Measurements from ENCODE around the gene DLL1. TPM values are rescaled to one million over a fixed set of nuclear protein-coding genes. Genes with fewer than 3 reads are reported as not detected.

DLL1 gene
- total RNA-seq, 5 donors from 2014 or later (not counting 1 experiment from before 2014, with no cell fraction given), result 3.3 to 8.6 (median 4.7) TPM

DNA sequence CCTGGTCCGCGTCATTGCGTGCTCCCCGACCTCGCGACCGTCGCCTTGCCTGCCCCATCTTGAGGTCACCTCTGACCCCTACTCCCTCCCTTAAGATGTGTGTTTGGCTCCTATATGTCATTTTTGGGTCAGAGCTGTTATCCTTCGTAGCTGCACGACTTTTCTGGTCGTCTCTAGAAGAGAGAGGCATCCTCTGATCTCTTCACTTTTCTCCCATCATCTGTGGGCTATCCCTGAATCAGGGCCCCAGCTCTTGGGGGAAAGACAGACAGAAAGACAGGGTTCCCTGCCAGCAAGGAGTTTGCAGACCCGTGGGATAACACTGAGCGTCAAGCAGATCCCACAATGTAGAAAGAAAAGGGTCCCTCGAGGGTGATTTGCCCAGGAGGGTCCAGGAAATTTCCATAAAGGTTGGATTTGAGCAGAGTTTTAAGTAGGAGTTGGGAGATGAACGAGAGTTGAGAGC lies 16.2 kb upstream of the DLL1 start:
- Mint-ChIP-seq H3K27me3 (peaks cover 11 to 12% of the 10 kb centered on the region in 2 donors), H3K27ac (peak overlapping the region; percentile 94 to 98), H3K4me1 (peaks cover 45 to 50% (median 49%) of the 10 kb centered on the region in 3 donors), H3K4me3 (peak overlapping the region; percentile 92 to 96 (median 93)), H3K36me3 (peaks cover 9% of the 10 kb centered on the region), H3K9me3 (no peaks in the 10 kb centered on the region)
- H3K27ac ChIP-seq (ENCODE audit: low read length), result peak overlapping the region; percentile 86
- no peaks in the 10 kb centered on the region for H3K9me3 ChIP-seq
- ChIA-PET POLR2A (no interaction called here), CTCF (no interaction called here)
- no peak for DNase-seq
- peaks cover 0 to 5% of the 10 kb centered on the region in 2 experiments for H3K27me3 ChIP-seq (replicated peaks in 1 of 2; ENCODE audit: control insufficient read depth in 2 of 2, extremely low read depth in 1 of 2, insufficient read depth in 2 of 2, low read length in 1 of 2)
- peak overlapping the region; percentile 76 to 95 for H3K4me3 ChIP-seq (ENCODE audit: control insufficient read depth in 1 of 2, extremely low read depth in 1 of 2, low read length in 1 of 2)
- no peaks in the 10 kb centered on the region for H3K36me3 ChIP-seq (ENCODE audit: control insufficient read depth in 2 of 2, extremely low read depth in 1 of 2, insufficient read depth in 1 of 2, low read length in 1 of 2)
- no peak for ATAC-seq (replicated peaks in 1 of 4)
- H3K4me1 ChIP-seq (ENCODE audit: control insufficient read depth in 1 of 2, extremely low read depth in 1 of 2, insufficient read depth in 2 of 2, low read length in 2 of 2), result peaks cover 18 to 38% of the 10 kb centered on the region in 2 experiments
- WGBS (ENCODE audit: insufficient coverage), result 31% methylated on average over 4 of the region's 15 CpGs

DNA sequence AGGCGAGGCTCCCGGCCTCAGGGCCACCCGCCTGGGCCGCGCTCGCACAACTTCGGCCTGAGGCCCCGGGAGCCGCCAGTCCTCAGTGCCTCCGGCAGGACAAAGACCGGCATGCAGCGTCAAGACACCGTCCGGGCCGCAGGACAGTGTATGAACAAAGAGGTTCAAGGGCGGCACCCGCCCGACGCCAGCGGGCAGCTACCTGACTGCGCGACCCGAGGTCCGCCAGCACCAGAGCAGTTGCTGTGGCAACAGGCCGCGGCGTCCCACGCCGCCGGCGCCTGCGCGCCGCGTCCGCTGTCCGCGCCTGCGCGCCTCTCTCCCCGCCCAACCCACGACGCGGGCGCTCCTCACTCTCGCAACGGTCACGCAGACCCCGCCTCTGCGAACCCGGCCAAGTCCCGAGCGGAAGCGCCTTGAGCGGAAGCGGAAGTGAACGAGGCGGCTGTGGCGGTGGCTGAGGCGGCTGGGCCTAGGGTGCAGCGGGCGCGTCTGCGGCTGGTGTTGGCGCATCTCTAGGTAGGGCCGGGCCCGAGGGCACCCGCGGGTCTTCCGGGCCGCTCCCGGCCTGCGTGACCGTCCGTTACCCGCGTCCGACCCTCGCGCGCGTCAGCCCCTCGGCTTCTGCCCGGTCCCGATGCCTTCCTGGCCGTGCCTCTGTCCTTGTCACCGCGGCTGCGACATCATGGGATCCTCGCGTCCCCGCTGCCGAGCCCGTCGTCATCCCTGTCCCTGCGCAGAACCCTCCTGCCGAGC lies 15.6 kb upstream of the DLL1 start, which contains the start of gene FAM120B:
Gene FAM120B, plus strand, starts transcription at position 435 of the 756 bp plus-strand sequence. CDS start 10,633 bp downstream, outside the sequence.
- Histone ChIP-seq H3K9me3 (no peaks in the 10 kb centered on the region), H3K4me3 (ENCODE audit: control insufficient read depth in 1 of 2, extremely low read depth in 1 of 2, low read length in 1 of 2) (peak within 1 kb of the TSS; percentile 76 to 95), H3K27me3 (replicated peaks in 1 of 2; ENCODE audit: control insufficient read depth in 2 of 2, extremely low read depth in 1 of 2, insufficient read depth in 2 of 2, low read length in 1 of 2) (peaks cover 0 to 5% of the 10 kb centered on the region in 2 experiments), H3K27ac (ENCODE audit: low read length) (peak within 1 kb of the TSS; percentile 86), H3K4me1 (ENCODE audit: control insufficient read depth in 1 of 2, extremely low read depth in 1 of 2, insufficient read depth in 2 of 2, low read length in 2 of 2) (peaks cover 18 to 38% of the 10 kb centered on the region in 2 experiments), H3K36me3 (ENCODE audit: control insufficient read depth in 2 of 2, extremely low read depth in 1 of 2, insufficient read depth in 1 of 2, low read length in 1 of 2) (no peaks in the 10 kb centered on the region)
- peaks cover 11% of the 10 kb centered on the region for H3K36me3 Mint-ChIP-seq
- peak; percentile 88 to 98 (median 94) for DNase-seq
- H3K27ac Mint-ChIP-seq, result peak within 1 kb of the TSS; percentile 94 to 98
- peaks cover 41 to 46% (median 45%) of the 10 kb centered on the region in 3 donors for H3K4me1 Mint-ChIP-seq
- ChIA-PET CTCF (no interaction called here), POLR2A (interaction anchor here in 1 of 2 donors (0.6 kb wide), 1 partner anchor 90 kb away, joined by 3 read pairs; no protein-coding TSS in a partner anchor)
- under 1% methylated on average over 97 of the region's 97 CpGs for WGBS (ENCODE audit: insufficient coverage)
- peak within 1 kb of the TSS; percentile 92 to 96 (median 93) for H3K4me3 Mint-ChIP-seq
- peak; percentile 95 to 97 (median 96) for ATAC-seq (replicated peaks in 1 of 4)
- peaks cover 3 to 4% (median 4%) of the 10 kb centered on the region in 3 donors for H3K9me3 Mint-ChIP-seq
- H3K27me3 Mint-ChIP-seq, result peaks cover 16% of the 10 kb centered on the region in 2 donors

DNA sequence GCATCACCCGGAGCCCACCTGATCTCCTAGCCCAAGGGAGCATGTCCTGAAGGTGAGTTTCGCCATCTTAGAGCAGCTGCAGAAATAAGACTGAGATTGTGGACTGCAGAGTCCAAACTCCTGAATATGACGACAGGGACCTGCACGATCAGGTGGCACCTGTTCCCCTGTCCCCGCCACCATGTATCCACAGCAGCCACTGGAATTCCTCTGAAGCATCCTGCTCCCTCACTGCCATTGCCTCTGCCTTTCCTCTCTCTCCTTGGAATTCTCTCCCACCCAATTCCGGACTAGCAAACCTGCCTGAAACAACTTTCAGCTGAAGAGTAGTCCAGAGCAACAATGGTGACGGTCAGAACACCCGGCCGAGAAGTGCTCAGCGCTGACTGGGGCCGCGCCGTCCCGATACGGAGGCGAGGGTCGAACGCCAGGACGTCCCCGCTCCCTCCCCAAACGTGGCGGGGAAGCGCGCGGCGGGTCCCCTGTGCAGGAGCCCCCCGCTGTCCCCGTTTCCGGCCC lies 15.0 kb upstream of the DLL1 start:
- DNase-seq (peak in 1 of 35 experiments; percentile 12), ATAC-seq (replicated peaks in 1 of 4) (peak in 2 of 4 experiments; percentile 13 to 15)
- Mint-ChIP-seq H3K36me3 (peaks cover 7% of the 10 kb centered on the region), H3K4me3 (peak overlapping the region; percentile 75 to 96 (median 92)), H3K27me3 (peaks cover 18% of the 10 kb centered on the region in 2 donors), H3K4me1 (peaks cover 35 to 39% (median 39%) of the 10 kb centered on the region in 3 donors), H3K27ac (peak overlapping the region in 1 of 2 donors; percentile 59), H3K9me3 (peaks cover 4 to 5% (median 5%) of the 10 kb centered on the region in 3 donors)
- Histone ChIP-seq H3K4me3 (ENCODE audit: control insufficient read depth in 1 of 2, extremely low read depth in 1 of 2, low read length in 1 of 2) (peak overlapping the region; percentile 76 to 95), H3K4me1 (ENCODE audit: control insufficient read depth in 1 of 2, extremely low read depth in 1 of 2, insufficient read depth in 2 of 2, low read length in 2 of 2) (peaks cover 18 to 36% of the 10 kb centered on the region in 2 experiments), H3K27ac (ENCODE audit: low read length) (no peak overlapping the region), H3K9me3 (no peaks in the 10 kb centered on the region), H3K27me3 (replicated peaks in 1 of 2; ENCODE audit: control insufficient read depth in 2 of 2, extremely low read depth in 1 of 2, insufficient read depth in 2 of 2, low read length in 1 of 2) (peaks cover 0 to 10% of the 10 kb centered on the region in 2 experiments), H3K36me3 (ENCODE audit: control insufficient read depth in 2 of 2, extremely low read depth in 1 of 2, insufficient read depth in 1 of 2, low read length in 1 of 2) (no peaks in the 10 kb centered on the region)
- ChIA-PET CTCF (no interaction called here), POLR2A (interaction anchor here in 1 of 2 donors (0.6 kb wide), 1 partner anchor 90 kb away, joined by 3 read pairs; no protein-coding TSS in a partner anchor)
- WGBS (ENCODE audit: insufficient coverage), result 22% methylated on average over 28 of the region's 29 CpGs

DNA sequence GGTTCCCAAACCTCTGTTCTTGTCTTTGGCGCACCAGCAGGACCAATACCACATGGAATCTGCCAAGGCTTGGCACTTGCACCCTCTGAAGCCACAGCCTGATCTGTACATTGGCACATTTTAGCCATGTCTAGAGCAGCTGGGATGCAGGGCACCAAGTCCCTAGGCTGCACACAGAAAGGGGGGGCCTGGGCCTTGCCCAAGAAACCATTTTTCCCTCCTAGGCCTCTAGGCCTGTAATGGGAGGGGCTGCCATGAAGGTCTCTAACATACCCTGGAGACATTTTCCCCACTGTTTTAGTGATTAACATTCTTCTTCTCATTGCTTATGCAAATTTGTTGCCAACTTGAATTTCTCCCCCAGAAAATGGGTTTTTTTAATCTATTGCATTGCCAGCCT lies 10.3 kb upstream of the DLL1 start:
- Histone ChIP-seq H3K9me3 (no peaks in the 10 kb centered on the region), H3K4me3 (ENCODE audit: control insufficient read depth in 1 of 2, extremely low read depth in 1 of 2, low read length in 1 of 2) (no peak overlapping the region), H3K27ac (ENCODE audit: low read length) (no peak overlapping the region), H3K4me1 (ENCODE audit: control insufficient read depth in 1 of 2, extremely low read depth in 1 of 2, insufficient read depth in 2 of 2, low read length in 2 of 2) (peaks cover 7 to 17% of the 10 kb centered on the region in 2 experiments), H3K36me3 (ENCODE audit: control insufficient read depth in 2 of 2, extremely low read depth in 1 of 2, insufficient read depth in 1 of 2, low read length in 1 of 2) (no peaks in the 10 kb centered on the region), H3K27me3 (replicated peaks in 1 of 2; ENCODE audit: control insufficient read depth in 2 of 2, extremely low read depth in 1 of 2, insufficient read depth in 2 of 2, low read length in 1 of 2) (peaks cover 10 to 35% of the 10 kb centered on the region in 2 experiments)
- no peak overlapping the region for H3K4me3 Mint-ChIP-seq
- no peak overlapping the region for H3K27ac Mint-ChIP-seq
- no peak for ATAC-seq (replicated peaks in 1 of 4)
- H3K36me3 Mint-ChIP-seq, result peaks cover 3% of the 10 kb centered on the region
- peaks cover 35 to 38% of the 10 kb centered on the region in 2 donors for H3K27me3 Mint-ChIP-seq
- DNase-seq, result no peak
- ChIA-PET POLR2A (no interaction called here), CTCF (no interaction called here)
- H3K9me3 Mint-ChIP-seq, result peaks cover 4 to 5% (median 5%) of the 10 kb centered on the region in 3 donors
- WGBS (ENCODE audit: insufficient coverage), result 80% methylated on average over 1 of the region's 1 CpG
- H3K4me1 Mint-ChIP-seq, result peaks cover 0 to 10% (median 7%) of the 10 kb centered on the region in 3 donors

DNA sequence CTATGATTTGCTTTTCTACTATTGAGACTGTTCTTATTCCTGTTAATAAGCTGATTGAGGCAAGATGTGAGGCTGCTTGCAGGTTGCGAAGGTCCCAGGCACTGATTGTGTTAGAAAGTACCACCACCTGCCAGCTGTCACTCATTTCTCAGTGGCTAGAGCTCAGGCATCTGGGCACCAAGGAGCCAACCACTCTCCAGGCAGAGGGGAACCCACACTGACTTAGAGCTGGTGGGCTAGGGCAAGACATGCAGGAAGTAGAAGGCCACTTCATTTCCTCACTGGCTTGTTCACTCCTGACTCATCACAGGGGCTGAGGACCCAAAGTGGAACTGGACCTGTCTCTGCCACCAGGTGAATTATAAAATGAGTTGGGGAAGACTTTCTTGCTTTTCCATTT lies 7.8 kb upstream of the DLL1 start:
- no peak overlapping the region for H3K4me3 Mint-ChIP-seq
- Histone ChIP-seq H3K4me1 (ENCODE audit: control insufficient read depth in 1 of 2, extremely low read depth in 1 of 2, insufficient read depth in 2 of 2, low read length in 2 of 2) (peaks cover 14 to 27% of the 10 kb centered on the region in 2 experiments), H3K27me3 (replicated peaks in 1 of 2; ENCODE audit: control insufficient read depth in 2 of 2, extremely low read depth in 1 of 2, insufficient read depth in 2 of 2, low read length in 1 of 2) (peaks cover 15 to 53% of the 10 kb centered on the region in 2 experiments), H3K36me3 (ENCODE audit: control insufficient read depth in 2 of 2, extremely low read depth in 1 of 2, insufficient read depth in 1 of 2, low read length in 1 of 2) (no peaks in the 10 kb centered on the region), H3K4me3 (ENCODE audit: control insufficient read depth in 1 of 2, extremely low read depth in 1 of 2, low read length in 1 of 2) (no peak overlapping the region), H3K9me3 (no peaks in the 10 kb centered on the region), H3K27ac (ENCODE audit: low read length) (no peak overlapping the region)
- ChIA-PET POLR2A (no interaction called here), CTCF (no interaction called here)
- no peak overlapping the region for H3K27ac Mint-ChIP-seq
- peaks cover 3% of the 10 kb centered on the region for H3K36me3 Mint-ChIP-seq
- ATAC-seq (replicated peaks in 1 of 4) (no peak), DNase-seq (no peak)
- peaks cover 7 to 23% (median 18%) of the 10 kb centered on the region in 3 donors for H3K4me1 Mint-ChIP-seq
- H3K27me3 Mint-ChIP-seq, result peaks cover 33 to 52% of the 10 kb centered on the region in 2 donors
- WGBS (ENCODE audit: insufficient coverage), result no CpG with 5 or more reads among the region's 1 CpG
- peaks cover 4 to 5% (median 5%) of the 10 kb centered on the region in 3 donors for H3K9me3 Mint-ChIP-seq

DNA sequence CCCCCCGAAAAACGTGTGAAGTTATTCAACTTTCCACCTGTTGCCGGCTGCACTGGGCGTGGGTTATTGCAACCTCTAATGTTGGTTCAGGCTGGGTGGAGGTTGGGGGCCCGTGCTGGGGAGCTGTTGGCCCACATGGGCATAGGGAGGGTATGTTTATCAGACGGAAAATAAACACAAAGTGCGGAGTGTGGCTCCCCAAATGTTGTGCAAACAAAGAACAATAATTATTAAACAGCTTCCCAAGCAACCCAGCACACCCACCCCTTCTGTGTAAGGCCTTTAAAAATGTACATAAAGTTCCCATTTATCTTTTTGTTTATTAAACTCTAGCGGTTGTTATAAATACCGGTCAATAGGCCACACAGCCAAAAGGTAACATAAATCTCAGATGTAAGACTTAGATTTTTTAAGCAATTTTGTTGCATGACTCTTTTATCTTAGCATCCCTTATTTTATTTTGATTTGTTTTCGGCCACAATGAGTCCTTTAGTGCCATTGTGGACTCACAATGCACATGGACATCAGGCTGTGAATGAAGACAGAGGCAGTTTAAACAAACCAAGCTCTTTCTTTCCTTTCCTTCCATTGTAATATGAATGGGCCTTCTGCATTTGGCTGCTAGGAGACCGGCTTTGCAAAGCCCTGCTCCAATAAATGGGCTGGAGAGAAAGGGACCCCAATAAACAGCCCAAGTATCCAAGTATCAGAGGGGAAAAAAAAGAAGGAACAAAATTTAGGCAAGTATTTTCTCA lies 6.9 kb upstream of the DLL1 start:
- Histone ChIP-seq H3K36me3 (ENCODE audit: control insufficient read depth in 2 of 2, extremely low read depth in 1 of 2, insufficient read depth in 1 of 2, low read length in 1 of 2) (no peaks in the 10 kb centered on the region), H3K4me1 (ENCODE audit: control insufficient read depth in 1 of 2, extremely low read depth in 1 of 2, insufficient read depth in 2 of 2, low read length in 2 of 2) (peaks cover 20 to 36% of the 10 kb centered on the region in 2 experiments), H3K9me3 (no peaks in the 10 kb centered on the region), H3K4me3 (ENCODE audit: control insufficient read depth in 1 of 2, extremely low read depth in 1 of 2, low read length in 1 of 2) (no peak overlapping the region), H3K27ac (ENCODE audit: low read length) (no peak overlapping the region), H3K27me3 (replicated peaks in 1 of 2; ENCODE audit: control insufficient read depth in 2 of 2, extremely low read depth in 1 of 2, insufficient read depth in 2 of 2, low read length in 1 of 2) (peaks cover 16 to 59% of the 10 kb centered on the region in 2 experiments)
- CTCF ChIA-PET, result no interaction called here
- Mint-ChIP-seq H3K9me3 (peaks cover 4 to 5% (median 5%) of the 10 kb centered on the region in 3 donors), H3K4me1 (peaks cover 16 to 32% (median 27%) of the 10 kb centered on the region in 3 donors), H3K4me3 (peak overlapping the region in 1 of 3 donors; percentile 42), H3K27me3 (peaks cover 40 to 56% of the 10 kb centered on the region in 2 donors), H3K27ac (no peak overlapping the region), H3K36me3 (peaks cover 3% of the 10 kb centered on the region)
- WGBS (ENCODE audit: insufficient coverage), result no CpG with 5 or more reads among the region's 11 CpGs
- no peak for DNase-seq
- ATAC-seq (replicated peaks in 1 of 4), result no peak
- POLR2A ChIA-PET, result no interaction called here

Data from T-cell (primary cell).